HG03439 (cell line): ENCODE measurements around the gene AGAP1.

Experiments used
- ATAC-seq: cut with Tn5 transposase; IDR thresholded peaks from one replicate; pipeline ENCODE4 v1.9.1; 2021; ENCODE audit warnings: mild to moderate bottlenecking, moderate library complexity; ENCODE audit not compliant: unreplicated experiment

AGAP1 gene

DNA sequence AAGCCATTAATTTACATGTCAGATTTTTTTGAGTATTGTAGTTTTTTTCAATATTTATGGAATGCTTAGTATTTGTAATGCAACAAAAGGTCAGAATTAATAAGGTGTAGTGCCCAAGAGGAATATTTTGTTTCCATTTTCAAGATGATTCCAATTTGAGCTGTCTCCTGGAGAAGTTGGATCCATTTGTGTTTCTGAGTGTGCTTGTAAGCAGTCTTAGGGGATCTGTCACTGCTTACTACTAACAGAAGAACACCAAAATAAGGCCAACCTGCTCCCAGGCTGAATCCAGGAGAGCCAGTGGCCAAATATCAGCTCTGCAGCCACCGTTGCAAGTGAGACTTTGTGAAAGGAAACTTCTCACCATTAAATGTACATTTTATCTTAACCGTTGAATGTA, 129.9 kb downstream of the AGAP1 start:
- ATAC-seq = no peak

- ATAC-seq = no peak
Observed at GRCh38 chr2:235626658-235627057, 132.8 kb downstream of the AGAP1 start.

- no peak for ATAC-seq
Observed at GRCh38 chr2:235627682-235628081, 133.8 kb downstream of the AGAP1 start.

DNA sequence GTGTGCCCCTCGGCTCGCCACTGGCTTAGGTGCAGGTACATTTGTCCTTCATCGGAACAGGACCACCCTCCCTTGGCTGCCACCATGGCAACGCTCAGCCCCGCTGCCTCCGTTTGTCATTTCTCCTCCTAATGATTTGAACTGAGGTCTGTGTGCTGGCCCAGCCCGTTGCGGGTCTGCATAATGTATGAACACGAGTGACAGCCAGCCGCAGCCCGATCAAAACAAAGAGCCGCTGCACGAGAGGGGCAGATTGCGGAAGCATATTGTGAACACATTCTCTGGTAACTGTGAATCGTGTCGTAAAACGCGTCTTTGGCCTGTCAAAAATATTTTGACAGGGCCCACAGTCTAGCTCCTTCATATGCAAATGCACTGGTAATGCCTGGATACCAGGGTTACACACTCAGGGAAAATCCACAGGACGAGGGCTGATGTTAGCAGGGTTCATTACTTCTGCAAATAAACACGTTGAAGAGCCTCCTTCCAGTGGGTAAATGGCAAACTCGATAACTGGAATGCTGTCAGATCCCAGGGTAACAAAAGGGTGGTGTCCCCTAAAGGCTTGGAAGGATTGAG, 137.0 kb downstream of the AGAP1 start:
- ATAC-seq = no peak

DNA sequence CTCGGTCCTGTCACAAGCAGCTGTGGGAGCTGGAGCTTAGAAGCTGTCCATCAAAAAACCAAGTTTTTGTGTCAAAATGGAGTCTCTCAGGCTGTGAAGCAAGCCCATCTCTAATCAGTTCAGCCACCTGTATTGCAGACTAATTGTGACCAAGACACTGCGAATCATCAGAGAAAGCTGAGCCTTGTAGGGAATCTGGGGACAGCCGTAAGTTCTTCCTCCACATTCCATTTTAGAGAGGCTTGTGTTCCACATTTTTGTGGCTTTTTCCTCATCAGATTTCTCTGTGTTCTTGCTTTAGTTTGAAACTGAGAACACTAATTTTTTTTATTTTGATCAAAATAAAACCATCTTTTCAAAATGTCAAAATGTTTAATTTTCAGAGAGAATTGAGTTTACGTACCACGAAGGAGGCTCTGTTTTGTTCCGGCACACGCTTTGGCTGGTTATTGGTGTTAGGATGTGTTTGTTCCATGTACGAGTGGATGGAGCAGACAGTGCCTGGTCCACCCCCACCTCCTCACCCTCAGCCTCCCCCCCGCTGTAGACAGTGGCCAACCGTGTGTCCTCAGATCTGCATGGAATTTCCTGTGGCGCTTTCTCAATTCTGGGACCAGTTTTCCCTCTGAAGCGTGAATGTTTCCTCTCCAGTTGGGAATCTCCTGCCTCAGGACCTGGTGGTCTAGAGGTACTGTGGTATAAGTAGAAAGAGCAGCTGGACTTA, 140.8 kb downstream of the AGAP1 start:
- ATAC-seq = no peak

DNA sequence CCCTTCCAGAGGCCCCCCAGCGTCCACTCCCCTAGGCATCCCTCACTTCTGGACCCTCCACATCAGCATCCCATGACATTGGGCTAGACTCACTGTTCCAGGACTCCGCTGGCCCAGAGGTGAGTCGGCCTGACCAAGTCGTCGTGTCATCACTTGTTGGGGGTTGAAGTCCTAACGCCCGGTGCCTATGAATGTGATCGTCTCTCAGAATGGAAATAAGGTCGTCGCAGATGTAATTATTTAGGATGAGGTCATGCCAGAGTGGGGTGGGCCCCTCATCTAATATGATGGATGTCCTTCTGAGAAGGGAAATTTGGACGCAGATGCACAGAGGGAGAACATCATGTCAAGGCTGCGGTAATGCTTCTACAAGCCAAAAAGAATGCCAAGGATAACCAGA, 142.7 kb downstream of the AGAP1 start:
- ATAC-seq = no peak

- ATAC-seq = no peak
Observed at GRCh38 chr2:235637896-235638295, 144.1 kb downstream of the AGAP1 start.

- no peak for ATAC-seq
Observed at GRCh38 chr2:235638541-235639427, 144.9 kb downstream of the AGAP1 start.

GRCh38 chr2:235639428-235639773, 145.6 kb downstream of the AGAP1 start:
- no peak for ATAC-seq

DNA sequence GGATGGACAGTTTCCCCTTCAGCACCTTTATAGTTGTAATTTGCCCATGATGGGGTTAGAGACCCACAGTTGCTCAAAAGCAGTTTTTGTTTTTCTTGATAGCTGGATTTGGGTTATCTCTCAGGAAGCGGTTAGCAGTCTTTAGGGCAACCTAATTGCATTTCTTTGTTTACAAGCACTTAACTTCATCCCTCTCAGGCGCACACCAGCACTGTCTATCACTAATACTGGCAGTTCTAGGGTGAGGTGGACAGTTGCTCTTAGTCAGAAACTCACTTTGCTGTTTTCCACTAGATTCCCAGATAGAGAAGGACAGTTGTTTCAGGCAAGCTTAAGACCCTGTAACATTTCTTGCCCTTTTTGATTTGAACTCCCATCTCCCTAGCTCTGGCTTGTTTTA, 146.0 kb downstream of the AGAP1 start:
- ATAC-seq = no peak

DNA sequence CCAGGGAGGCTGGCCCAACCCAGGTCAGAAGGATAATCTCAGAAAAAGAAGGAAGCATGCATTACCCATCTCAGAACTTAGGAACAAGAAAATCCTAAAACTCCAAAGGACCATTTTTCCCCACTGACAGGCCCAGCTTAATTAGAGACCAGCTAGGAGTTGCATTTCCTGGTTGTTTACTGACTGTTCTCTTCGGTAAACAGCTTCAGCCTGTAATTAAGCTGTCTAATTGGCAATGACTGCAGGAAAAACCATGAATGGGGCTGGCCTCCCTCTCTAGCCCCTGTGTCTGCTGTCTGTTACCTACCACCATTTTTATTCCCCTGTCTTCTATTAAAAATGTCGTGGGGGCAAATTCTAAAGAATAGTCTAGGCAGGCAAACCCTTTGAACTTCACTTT, 146.5 kb downstream of the AGAP1 start:
- ATAC-seq = no peak

- no peak for ATAC-seq
Observed at GRCh38 chr2:235640926-235641723, 147.3 kb downstream of the AGAP1 start.

GRCh38 chr2:235641956-235642355, 148.1 kb downstream of the AGAP1 start:
- ATAC-seq = no peak

DNA sequence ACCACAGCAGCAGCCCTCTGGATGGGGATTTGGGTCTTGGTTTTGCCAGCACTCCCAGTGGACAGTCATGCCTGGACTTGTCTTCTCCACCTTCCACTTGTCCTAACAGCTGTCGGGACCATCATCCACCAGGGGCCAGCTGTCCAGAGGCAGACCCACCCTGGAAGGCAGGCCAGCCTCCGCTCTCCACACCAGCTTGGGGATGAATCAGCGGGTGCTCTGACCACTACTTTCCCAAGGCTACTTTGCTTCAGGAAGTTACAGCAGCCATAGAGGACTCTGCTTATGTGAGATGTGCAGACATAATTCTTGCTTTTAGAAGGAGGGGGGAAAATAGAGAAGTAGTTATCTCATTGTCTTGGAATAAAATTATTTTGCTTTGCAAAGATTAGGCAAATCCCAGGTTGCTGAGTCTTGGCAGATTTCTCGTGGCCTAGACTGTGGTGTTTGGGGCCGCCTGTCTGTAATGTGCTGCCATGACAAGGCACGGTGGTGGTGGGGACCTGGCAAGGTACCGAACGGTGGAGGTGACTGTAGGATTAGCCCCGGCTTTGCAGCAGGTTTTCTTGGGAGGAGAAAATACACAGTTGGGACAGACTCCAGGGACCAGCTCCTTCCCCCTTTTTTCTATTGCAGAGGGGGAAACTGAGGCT, 148.7 kb downstream of the AGAP1 start:
- ATAC-seq = no peak

- no peak for ATAC-seq
Observed at GRCh38 chr2:235643680-235644511, 150.1 kb downstream of the AGAP1 start.

DNA sequence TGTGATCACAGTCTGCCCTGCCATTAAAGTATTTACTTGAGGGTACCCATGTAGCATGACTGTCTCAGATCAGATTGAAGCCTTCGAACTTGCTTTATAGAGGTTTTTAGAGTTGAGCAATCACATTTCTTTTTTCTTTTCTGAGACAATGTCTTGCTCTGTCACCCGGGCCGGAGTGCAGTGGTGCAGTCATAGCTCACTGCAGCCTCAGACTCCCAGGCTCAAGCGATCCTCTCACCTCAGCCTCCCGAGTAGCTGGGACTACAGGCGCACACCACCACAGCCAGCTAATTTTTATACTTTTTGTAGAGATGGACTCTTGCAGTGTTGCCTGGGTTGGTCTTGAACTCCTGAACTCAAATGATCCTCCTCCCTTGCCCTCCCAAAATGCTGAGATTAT, 153.4 kb downstream of the AGAP1 start:
- no peak for ATAC-seq

GRCh38 chr2:235647877-235648276, 154.0 kb downstream of the AGAP1 start:
- no peak for ATAC-seq

DNA sequence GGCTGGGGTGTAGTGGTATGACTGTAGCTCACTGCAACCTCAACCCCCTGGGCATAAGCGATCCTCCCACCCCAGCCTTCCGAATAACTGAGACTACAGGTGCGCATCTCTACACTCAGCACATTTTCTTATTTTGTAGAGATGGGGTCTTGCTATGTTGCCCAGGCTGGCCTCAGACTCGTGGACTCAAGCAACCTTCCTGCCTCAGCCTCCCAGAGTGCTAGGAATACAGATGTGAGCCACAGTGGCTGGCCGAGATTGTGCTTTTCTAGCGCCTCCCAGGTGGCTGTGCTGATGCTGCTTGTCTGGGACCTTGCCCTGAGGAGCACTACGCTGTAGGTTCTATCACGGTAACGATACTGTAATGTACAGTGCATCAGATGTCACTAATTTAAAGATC, 155.6 kb downstream of the AGAP1 start:
- ATAC-seq = no peak

DNA sequence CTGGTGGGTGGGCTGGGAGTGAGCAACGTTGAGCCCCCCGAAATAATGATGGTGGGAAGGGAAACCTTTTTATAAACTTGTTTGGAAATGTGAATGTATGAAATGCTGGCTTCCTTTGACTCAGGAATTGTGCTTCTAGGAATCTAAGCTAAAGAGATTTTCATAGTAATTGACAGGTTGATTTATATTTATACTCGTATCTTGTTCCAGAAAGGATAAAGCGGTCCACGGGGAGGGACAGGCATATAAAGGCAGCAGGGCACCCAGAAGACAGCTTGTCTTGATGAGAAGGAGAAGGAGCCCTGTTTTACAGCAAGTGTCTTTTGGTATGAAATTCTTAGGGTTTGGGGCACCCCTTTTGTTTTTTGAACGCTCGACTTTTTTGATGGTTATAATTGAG, 157.8 kb downstream of the AGAP1 start:
- ATAC-seq = no peak
